ENCODE measurements around the gene TMF1. TPM values are rescaled to one million over a fixed set of nuclear protein-coding genes. Genes with fewer than 3 reads are reported as not detected.

TMF1 gene
- total and polyA plus RNA-seq, 10 of the 15 experiments (the other 5 are each of a cell fraction or from before 2014, with no cell fraction given): 7.1 to 24.5 (median 18.6) TPM

- TF ChIP-seq ELK1 (IDR thresholded peaks at IDR 0.05; ENCODE audit: low read depth, low read length): peak; percentile 42; the same call in 1 of the 2 replicates
- peak; percentile 45; the same call in 1 of the 2 replicates for TF ChIP-seq RFX5 (IDR thresholded peaks at IDR 0.05; ENCODE audit: low read depth, low read length)
- TF ChIP-seq TBL1XR1 (IDR thresholded peaks at IDR 0.05; ENCODE audit: low read depth, low read length): no peak
- peak; percentile 89 for TF ChIP-seq NKRF (conservative IDR thresholded peaks at IDR 0.05)
- TF ChIP-seq HDAC2 (IDR thresholded peaks at IDR 0.05): no peak
- TF ChIP-seq MAX (IDR thresholded peaks at IDR 0.05; ENCODE audit: low read depth, low read length): no peak
- peak; percentile 52; the same call in 1 of the 2 replicates for TF ChIP-seq YY1 (IDR thresholded peaks at IDR 0.05; ENCODE audit: low read depth, low read length)
- no peak for TF ChIP-seq RELA (IDR thresholded peaks at IDR 0.05; ENCODE audit: borderline replicate concordance, partially characterized antibody)
- TF ChIP-seq POLR2AphosphoS2 (IDR thresholded peaks at IDR 0.05; ENCODE audit: low read depth, low read length): peak; percentile 81; the same call in 1 of the 2 replicates
- TF ChIP-seq KLF5 (IDR thresholded peaks at IDR 0.05; ENCODE audit: partially characterized antibody): no peak
- no peak for TF ChIP-seq JUND (IDR thresholded peaks at IDR 0.05; ENCODE audit: low read depth, low read length)
- TF ChIP-seq HCFC1 (IDR thresholded peaks at IDR 0.05; ENCODE audit: low read length): peak; percentile 56
- TF ChIP-seq ZNF274 (IDR thresholded peaks at IDR 0.05; ENCODE audit: insufficient read depth, insufficient read length): no peak
- TF ChIP-seq MLLT1 (IDR thresholded peaks at IDR 0.05): peak; percentile 55; the same call in 1 of the 2 replicates
- no peak for TF ChIP-seq HSF1 (IDR thresholded peaks at IDR 0.05; ENCODE audit: low read depth, low read length)
- TF ChIP-seq ZBTB40 (IDR thresholded peaks at IDR 0.05; ENCODE audit: borderline replicate concordance): peak; percentile 93
- 0 out of 2 replicates have a peak, but pooled peaks have one; percentile 39 for TF ChIP-seq GATAD2B (conservative IDR thresholded peaks at IDR 0.05; ENCODE audit: low read depth)
- no peak for TF ChIP-seq DPF2 (IDR thresholded peaks at IDR 0.05)
- no peak; a peak in 1 of 4 replicates for TF ChIP-seq IKZF2 (IDR thresholded peaks at IDR 0.05)
- no peak for TF ChIP-seq BCL11A (IDR thresholded peaks at IDR 0.05; ENCODE audit: low read depth, low read length)
Observed at GRCh38 chr3:69051756-69052471, at the start of gene TMF1 (continued).

Data from GM12878 (cell line).